ENCODE results near the gene SOCS6.

GRCh38 chr18:70261141-70261788, 27.6 kb upstream of the SOCS6 start:
- TF ChIP-seq CTCF (IDR thresholded peaks at IDR 0.05) (no peak), POLR2AphosphoS5 (IDR thresholded peaks at IDR 0.05) (no peak), EP300 (IDR thresholded peaks at IDR 0.05) (no peak)
